K562 (cell line): ENCODE data around the gene NLRP6. TPM values are rescaled to one million over a fixed set of nuclear protein-coding genes. Genes with fewer than 3 reads are reported as not detected.

Source experiments
- BACH1 ChIP-seq: fragments of 200-800 bp; sonication (Bioruptor generic); IDR thresholded peaks from 2 replicates; pipeline ENCODE4 v1.6.1; 2016; ENCODE audit warnings: missing genetic modification characterization, missing compliant biosample characterization
- CCNT2 ChIP-seq: IDR thresholded peaks from 2 replicates; pipeline ENCODE4 v1.6.1; 2011; ENCODE audit warnings: borderline replicate concordance, low read depth, mild to moderate bottlenecking, moderate library complexity, mixed read lengths, low read length; ENCODE audit not compliant: insufficient read length; ENCODE audit errors: extremely low read depth
- EHMT2 ChIP-seq: fragments of 450-650 bp; IDR thresholded peaks from 2 replicates; pipeline ENCODE4 v1.6.1; 2018; ENCODE audit warnings: antibody characterized with exemption
- FOXM1 ChIP-seq, 2 experiments: fragments of 450-650 bp in 1 of 2; sonication (generic) in 1 of 2; formaldehyde crosslinking in 1 of 2; IDR thresholded peaks; 2 replicates each; pipeline versions ENCODE4 v1.6.1 to v1.9.0; 2017 to 2022; ENCODE audit warnings: low read depth in 2 of 2, mild to moderate bottlenecking in 2 of 2, missing genetic modification reagents in 1 of 2, moderate library complexity in 1 of 2
- GATAD2A ChIP-seq: fragments of 450-650 bp; IDR thresholded peaks from 2 replicates; pipeline ENCODE4 v1.6.1; 2017
- HDGF ChIP-seq: fragments of 450-650 bp; IDR thresholded peaks from 2 replicates; pipeline ENCODE4 v1.6.1; 2016
- MAFK ChIP-seq: IDR thresholded peaks from 2 replicates; pipeline ENCODE4 v1.6.1; 2011; ENCODE audit warnings: low read length, improper control_type of control experiment
- MCM3 ChIP-seq: fragments of 450-650 bp; IDR thresholded peaks from 2 replicates; pipeline ENCODE4 v1.6.1; 2016
- MCM7 ChIP-seq, 2 experiments: fragments of 450-650 bp; IDR thresholded peaks; 2 replicates each; pipeline ENCODE4 v1.6.1; 2016 to 2018
- MTA2 ChIP-seq: fragments of 450-650 bp; IDR thresholded peaks from 2 replicates; pipeline ENCODE4 v1.6.1; 2016; ENCODE audit warnings: low read depth
- MTF1 ChIP-seq: fragments of 250-450 bp; sonication (Bioruptor Pico); IDR thresholded peaks from 2 replicates; pipeline ENCODE4 v1.9.0; 2021; ENCODE audit warnings: moderate library complexity, mild to moderate bottlenecking, inconsistent platforms, borderline replicate concordance
- MYBL2 ChIP-seq, 2 experiments: fragments of 450-650 bp in 1 of 2; sonication (generic) in 1 of 2; formaldehyde crosslinking in 1 of 2; IDR thresholded peaks; 2 replicates each; pipeline versions ENCODE4 v1.6.1 to v1.8.1; 2017 to 2022; ENCODE audit warnings: borderline replicate concordance in 1 of 2, inconsistent platforms in 1 of 2, low read depth in 1 of 2, mild to moderate bottlenecking in 1 of 2, missing genetic modification reagents in 1 of 2, moderate library complexity in 1 of 2
- NR1H2 ChIP-seq: sonication (generic); formaldehyde crosslinking; IDR thresholded peaks from 2 replicates; pipeline ENCODE4 v1.4.0; 2020; ENCODE audit warnings: mild to moderate bottlenecking, missing genetic modification reagents
- PHB2 ChIP-seq: fragments of 450-650 bp; IDR thresholded peaks from 2 replicates; pipeline ENCODE4 v1.6.1; 2017; ENCODE audit warnings: low read depth
- REST ChIP-seq, 2 experiments: fragments of 450-650 bp; formaldehyde crosslinking in 1 of 2; IDR thresholded peaks; 2 replicates each; pipeline versions ENCODE4 v1.4.0 to v1.6.1; 2014 to 2020; ENCODE audit warnings: mild to moderate bottlenecking in 2 of 2, borderline replicate concordance in 1 of 2, low read depth in 1 of 2
- SIRT6 ChIP-seq: IDR thresholded peaks from one replicate; pipeline ENCODE4 v1.6.1; 2012; ENCODE audit warnings: low read depth, mild to moderate bottlenecking, control low read depth, inconsistent platforms, low read length, moderate library complexity
- TEAD1 ChIP-seq, 2 experiments: fragments of 450-650 bp in 1 of 2; sonication (generic) in 1 of 2; formaldehyde crosslinking; IDR thresholded peaks; 2 replicates each; pipeline versions ENCODE4 v1.4.0 to v1.8.0; 2020 to 2022; ENCODE audit warnings: mild to moderate bottlenecking in 2 of 2, missing genetic modification reagents in 1 of 2
- TGIF2 ChIP-seq: sonication (generic); formaldehyde crosslinking; IDR thresholded peaks from 2 replicates; pipeline ENCODE4 v1.8.1; 2022; ENCODE audit warnings: mild to moderate bottlenecking, missing genetic modification reagents, moderate library complexity
- TRIM24 ChIP-seq, 2 experiments: fragments of 450-650 bp; IDR thresholded peaks; 2 replicates each; pipeline ENCODE4 v1.6.1; 2016
- ZNF197 ChIP-seq: fragments of 200-800 bp; sonication (Bioruptor generic); IDR thresholded peaks from 2 replicates; pipeline ENCODE4 v1.6.1; 2016; ENCODE audit warnings: low read depth, missing genetic modification characterization, missing compliant biosample characterization
- ZNF239 ChIP-seq: fragments of 250-450 bp; sonication (Bioruptor Pico); IDR thresholded peaks from 2 replicates; pipeline ENCODE4 v1.4.0; 2020; ENCODE audit warnings: mild to moderate bottlenecking
- ZNF41 ChIP-seq: fragments of 250-450 bp; sonication (Bioruptor Pico); conservative IDR thresholded peaks from 2 replicates; pipeline ENCODE4 v1.4.0; 2020; ENCODE audit warnings: mild to moderate bottlenecking
- polyA plus RNA-seq, 8 experiments: library from polyadenylated mRNA; depleted of rRNA in 4 of 8; stranded (reverse) in 5 of 8; unstranded in 3 of 8; fragments of >200 nt; fragmentation: Nextera tagmentation in 2 of 8; fragmentation: Illumina TruSeq in 1 of 8; extraction: Ambion mirVana in 2 of 8; extraction: Trizol in 1 of 8; gene quantifications; 2 replicates each; pipeline versions ENCODE4 v1.2.1 to v1.2.3, GENCODE V29; 2011 to 2014; ENCODE audit warnings: inconsistent platforms in 1 of 8, missing spikeins in 1 of 8
- total RNA-seq, 7 experiments: library from RNA; depleted of rRNA in 6 of 7; stranded (reverse); fragments of >200 nt in 6 of 7; fragmentation: Illumina TruSeq in 2 of 7; extraction: Trizol in 2 of 7; gene quantifications; 2 replicates each; pipeline versions ENCODE4 v1.2.1 to v1.2.3, GENCODE V29; 2011 to 2021; ENCODE audit warnings: low replicate concordance in 1 of 7

NLRP6 gene
- total and polyA plus RNA-seq, 9 of the 15 experiments (the other 6 are each of a cell fraction or from before 2014, with no cell fraction given): 0.03 to 0.18 (median 0.15) TPM; not detected in 5

- TF ChIP-seq MYBL2 (IDR thresholded peaks at IDR 0.05; ENCODE audit: low read depth) (peak; percentile 71), MYBL2 (CRISPR knock-in tag; IDR thresholded peaks at IDR 0.05; ENCODE audit: borderline replicate concordance) (no peak), MAFK (peak; percentile 21), BACH1 (tag) (peak; percentile 21; the same call in 1 of the 2 replicates), SIRT6 (no peak), TRIM24 (IDR thresholded peaks at IDR 0.05) (peak; percentile 78 to 84; a peak in 3 of 4 replicates), ZNF239 (CRISPR knock-in tag) (no peak), MCM3 (no peak), ZNF41 (CRISPR knock-in tag) (no peak), ZNF197 (CRISPR knock-in tag) (peak; percentile 6; the same call in 1 of the 2 replicates), GATAD2A (0 out of 2 replicates have a peak, but pooled peaks have one; percentile 29), REST (IDR thresholded peaks at IDR 0.05; ENCODE audit: borderline replicate concordance) (0 out of 2 replicates have a peak, but pooled peaks have one; percentile 16), REST (CRISPR knock-in tag; IDR thresholded peaks at IDR 0.05; ENCODE audit: low read depth) (no peak), MTA2 (no peak; the same call in 1 of the 2 replicates), MCM7 (IDR thresholded peaks at IDR 0.05) (no peak), FOXM1 (IDR thresholded peaks at IDR 0.05; ENCODE audit: low read depth) (peak; percentile 98), FOXM1 (CRISPR knock-in tag; IDR thresholded peaks at IDR 0.05; ENCODE audit: low read depth) (no peak), NR1H2 (CRISPR knock-in tag) (no peak), HDGF (no peak), TGIF2 (CRISPR knock-in tag) (no peak), CCNT2 (no peak), EHMT2 (no peak), PHB2 (no peak), MTF1 (CRISPR knock-in tag) (no peak), TEAD1 (CRISPR knock-in tag; IDR thresholded peaks at IDR 0.05) (0 out of 4 replicates have a peak, but pooled peaks of 1 of the 2 experiments have one; percentile 50)
These were observed 8.9 kb upstream of the NLRP6 start (continued) for GRCh38 chr11:269146-269890.
